ENCODE data around the gene UBE2D2. TPM values are rescaled to one million over a fixed set of nuclear protein-coding genes. Genes with fewer than 3 reads are reported as not detected.
A peak's percentile ranks its signal among the peaks of the same experiment; 100 is the strongest.
"Not testable (repeated sequence)": the region's sequence is repeated elsewhere in the genome, so short reads cannot be mapped to it uniquely, and the experiment has no call there.

UBE2D2 gene
- polyA plus RNA-seq (ENCODE audit: insufficient read length in 12 of 12) = 100 to 1,000 TPM in 10 of 12 donors, 10 to 100 TPM in 1, not detected in 1; 86.7 to 157 (median 138) TPM
- long read RNA-seq, donor 1, transcript UBE2D2-202 (7 exons, 2,702 nt) = major isoform, 65 of 125 reads
- long read RNA-seq, donor 1, partial matches to known transcripts = 53 of 125 reads
- long read RNA-seq, donor 1, other reads (novel, unspliced or antisense) = 5 of 125 reads
- long read RNA-seq, donor 2, transcript UBE2D2-202 (7 exons, 2,702 nt) = major isoform, 84 of 132 reads
- long read RNA-seq, donor 2, partial matches to known transcripts = 37 of 132 reads
- long read RNA-seq, donor 2, other reads (novel, unspliced or antisense) = 11 of 132 reads
- long read RNA-seq, donor 3, transcript UBE2D2-202 (7 exons, 2,702 nt) = major isoform, 36 of 72 reads
- long read RNA-seq, donor 3, partial matches to known transcripts = 34 of 72 reads
- long read RNA-seq, donor 3, other reads (novel, unspliced or antisense) = 0 of 72 reads
- long read RNA-seq, donor 4, transcript UBE2D2-202 (7 exons, 2,702 nt) = major isoform, 22 of 37 reads
- long read RNA-seq, donor 4, partial matches to known transcripts = 15 of 37 reads
- long read RNA-seq, donor 4, other reads (novel, unspliced or antisense) = 0 of 37 reads
- long read RNA-seq, donor 5, transcript UBE2D2-202 (7 exons, 2,702 nt) = major isoform, 73 of 184 reads
- long read RNA-seq, donor 5, partial matches to known transcripts = 103 of 184 reads
- long read RNA-seq, donor 5, other reads (novel, unspliced or antisense) = 6 of 184 reads
- long read RNA-seq, donor 6, transcript UBE2D2-202 (7 exons, 2,702 nt) = major isoform, 34 of 74 reads
- long read RNA-seq, donor 6, partial matches to known transcripts = 39 of 74 reads
- long read RNA-seq, donor 6, other reads (novel, unspliced or antisense) = 0 of 74 reads
- long read RNA-seq, donor 7, transcript UBE2D2-202 (7 exons, 2,702 nt) = major isoform, 25 of 55 reads
- long read RNA-seq, donor 7, partial matches to known transcripts = 30 of 55 reads
- long read RNA-seq, donor 7, other reads (novel, unspliced or antisense) = 0 of 55 reads
- long read RNA-seq, donor 8, transcript UBE2D2-202 (7 exons, 2,702 nt) = major isoform, 75 of 208 reads
- long read RNA-seq, donor 8, partial matches to known transcripts = 116 of 208 reads
- long read RNA-seq, donor 8, other reads (novel, unspliced or antisense) = 15 of 208 reads
- long read RNA-seq, donor 9, transcript UBE2D2-202 (7 exons, 2,702 nt) = major isoform, 39 of 98 reads
- long read RNA-seq, donor 9, partial matches to known transcripts = 59 of 98 reads
- long read RNA-seq, donor 9, other reads (novel, unspliced or antisense) = 0 of 98 reads
- long read RNA-seq, donor 10, transcript UBE2D2-202 (7 exons, 2,702 nt) = major isoform, 74 of 136 reads
- long read RNA-seq, donor 10, partial matches to known transcripts = 55 of 136 reads
- long read RNA-seq, donor 10, other reads (novel, unspliced or antisense) = 5 of 136 reads
- long read RNA-seq, donor 11, transcript UBE2D2-202 (7 exons, 2,702 nt) = major isoform, 53 of 125 reads
- long read RNA-seq, donor 11, partial matches to known transcripts = 67 of 125 reads
- long read RNA-seq, donor 11, other reads (novel, unspliced or antisense) = 5 of 125 reads

- peak; percentile 99 for DNase-seq
Measured at GRCh38 chr5:139560752-139561654, at the start of gene UBE2D2. Gene UBE2D2, plus strand, starts transcription at chr5:139561339. Its CDS starts 453 bp downstream, at chr5:139561792.

GRCh38 chr5:139512786-139513390, 48.3 kb upstream of the UBE2D2 start:
- no peak for DNase-seq

GRCh38 chr5:139513434-139513833, 47.7 kb upstream of the UBE2D2 start:
- DNase-seq = peak; percentile 69

GRCh38 chr5:139513852-139514485, 47.2 kb upstream of the UBE2D2 start:
- no peak for DNase-seq

- DNase-seq = no peak
Measured at GRCh38 chr5:139514486-139514856, 46.7 kb upstream of the UBE2D2 start.

GRCh38 chr5:139517683-139518564, 43.2 kb upstream of the UBE2D2 start:
- DNase-seq = peak; percentile 97

GRCh38 chr5:139523635-139524445, 37.3 kb upstream of the UBE2D2 start:
- DNase-seq = no peak

- DNase-seq = no peak
Measured at GRCh38 chr5:139524446-139524845, 36.7 kb upstream of the UBE2D2 start.

- DNase-seq = no peak
Measured at GRCh38 chr5:139524940-139525585, 36.1 kb upstream of the UBE2D2 start.

GRCh38 chr5:139525586-139526308, 35.4 kb upstream of the UBE2D2 start:
- not testable (repeated sequence) for DNase-seq

GRCh38 chr5:139526309-139527089, 34.6 kb upstream of the UBE2D2 start:
- DNase-seq = not testable (repeated sequence)

GRCh38 chr5:139527090-139527470, 34.1 kb upstream of the UBE2D2 start:
- not testable (repeated sequence) for DNase-seq

- not testable (repeated sequence) for DNase-seq
Measured at GRCh38 chr5:139527896-139528467, 33.2 kb upstream of the UBE2D2 start.

- not testable (repeated sequence) for DNase-seq
Measured at GRCh38 chr5:139528695-139529094, 32.4 kb upstream of the UBE2D2 start.

GRCh38 chr5:139530079-139530478, 31.1 kb upstream of the UBE2D2 start:
- not testable (repeated sequence) for DNase-seq

All from muscle of arm (tissue), 14 donors.